ENCODE data around the gene SFT2D2. TPM values are rescaled to one million over a fixed set of nuclear protein-coding genes. Genes with fewer than 3 reads are reported as not detected.
A peak's percentile ranks its signal among the peaks of the same experiment; 100 is the strongest.

SFT2D2 gene
- total and polyA plus RNA-seq, 8 donors: 1.4 to 61.3 (median 10.7) TPM

GRCh38 chr1:168300626-168301025, 74.8 kb downstream of the SFT2D2 start:
- Histone ChIP-seq H3K9me3 (no peaks in the 10 kb centered on the region), H3K36me3 (peaks cover 0 to under 1% (median under 1%) of the 10 kb centered on the region in 4 donors), H3K4me3 (no peak overlapping the region), H3K27ac (no peak overlapping the region), H3K27me3 (no peaks in the 10 kb centered on the region), H3K4me1 (no peaks in the 10 kb centered on the region)
- intact Hi-C loops (cut with DNase I; ENCODE audit: low total_unique reads): no loop called here
- TF ChIP-seq POLR2A (IDR thresholded peaks at IDR 0.05): no peak
- TF ChIP-seq POLR2AphosphoS5 (IDR thresholded peaks at IDR 0.05): no peak
- no peak for TF ChIP-seq EP300 (IDR thresholded peaks at IDR 0.05)
- TF ChIP-seq CTCF (IDR thresholded peaks at IDR 0.05): no peak
- no peak for DNase-seq
- WGBS, 5 donors: 41 to 95% (median 86%) methylated on average over 2 of the region's 2 CpGs

GRCh38 chr1:168301664-168302320, 76.0 kb downstream of the SFT2D2 start:
- H3K27ac ChIP-seq: no peak overlapping the region
- peaks cover 0 to 10% (median 2%) of the 10 kb centered on the region in 4 donors for H3K36me3 ChIP-seq
- H3K27me3 ChIP-seq: no peaks in the 10 kb centered on the region
- WGBS, 5 donors: 48 to 59% (median 56%) methylated on average over 3 of the region's 3 CpGs
- TF ChIP-seq CTCF (IDR thresholded peaks at IDR 0.05) (no peak), POLR2AphosphoS5 (IDR thresholded peaks at IDR 0.05) (no peak), EP300 (IDR thresholded peaks at IDR 0.05) (no peak), POLR2A (IDR thresholded peaks at IDR 0.05) (no peak)
- H3K4me1 ChIP-seq: no peaks in the 10 kb centered on the region
- no peaks in the 10 kb centered on the region for H3K9me3 ChIP-seq
- intact Hi-C loops (cut with DNase I; ENCODE audit: low total_unique reads): no loop called here
- H3K4me3 ChIP-seq: no peak overlapping the region
- DNase-seq: peak in 1 of 2 donors; percentile 42

Small RNA genes within 50 kb of the gene (small RNA-seq; reads per million reads assigned to genes)
- gene AL021397.1 (0 reads per million in 4 donors), gene RNU6-1310P (0 reads per million in 4 donors)

Other genes starting within 250 kb of the SFT2D2 start
- 1 to 10 TPM; 3.1 to 8.1 (median 5.8) TPM for gene GPR161, start 89.1 kb upstream of the SFT2D2 start, total RNA-seq
- 1 to 10 TPM; 1.1 to 2.9 (median 2.6) TPM for gene GPR161, start 89.1 kb upstream of the SFT2D2 start, polyA plus RNA-seq
- 100 to 1,000 TPM in 1 of 5 donors, 10 to 100 TPM in 4; 12.0 to 229 (median 37.5) TPM for gene TIPRL, start 47.0 kb upstream of the SFT2D2 start, total RNA-seq
- 10 to 100 TPM; 10.8 to 15.0 (median 13.9) TPM for gene TIPRL, start 47.0 kb upstream of the SFT2D2 start, polyA plus RNA-seq
- 1 to 10 TPM in 3 of 5 donors, not detected in 2; 1.3 to 2.9 (median 1.8) TPM for gene TBX19, start 54.9 kb downstream of the SFT2D2 start, total RNA-seq
- 1 to 10 TPM in 1 of 3 donors, under 1 TPM in 2; 0.61 to 1.1 (median 0.62) TPM for gene TBX19, start 54.9 kb downstream of the SFT2D2 start, polyA plus RNA-seq

Measured in stomach (tissue), 9 donors.